ENCODE results near the gene PLXNA2. TPM values are rescaled to one million over a fixed set of nuclear protein-coding genes. Genes with fewer than 3 reads are reported as not detected.

The PLXNA2 gene
- total and polyA plus RNA-seq, 2 of the 8 experiments (the other 6 are each of a cell fraction or from before 2014, with no cell fraction given): 0.33 to 1.5 TPM

DNA sequence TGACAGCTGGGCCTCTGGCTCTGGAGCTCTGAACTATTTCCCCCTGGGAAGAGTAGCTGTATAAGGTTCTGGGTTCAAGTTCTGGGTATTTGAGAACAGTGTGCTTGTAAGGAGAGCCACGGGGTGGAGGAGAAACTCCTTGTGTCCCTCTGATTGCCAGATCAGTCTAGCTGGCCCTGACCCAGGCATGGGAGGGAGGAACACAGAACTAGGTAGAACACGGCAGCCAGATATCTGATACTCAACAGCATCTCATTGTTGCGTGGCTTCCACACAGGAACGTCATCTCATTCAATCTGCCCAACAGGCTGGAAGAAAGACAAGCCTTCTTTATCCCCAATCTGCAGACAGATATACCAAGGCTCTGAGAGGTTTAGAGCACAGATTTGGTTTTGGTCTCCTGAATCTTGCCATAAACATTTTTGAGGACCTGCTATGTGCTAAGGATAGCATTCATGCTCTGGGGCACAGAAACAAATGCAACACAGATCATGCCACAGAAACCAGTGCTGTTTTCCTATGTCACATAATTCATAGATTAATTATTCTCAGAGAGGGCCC, 83.8 kb downstream of the PLXNA2 start (continued):
- TF ChIP-seq, protein P1, sequence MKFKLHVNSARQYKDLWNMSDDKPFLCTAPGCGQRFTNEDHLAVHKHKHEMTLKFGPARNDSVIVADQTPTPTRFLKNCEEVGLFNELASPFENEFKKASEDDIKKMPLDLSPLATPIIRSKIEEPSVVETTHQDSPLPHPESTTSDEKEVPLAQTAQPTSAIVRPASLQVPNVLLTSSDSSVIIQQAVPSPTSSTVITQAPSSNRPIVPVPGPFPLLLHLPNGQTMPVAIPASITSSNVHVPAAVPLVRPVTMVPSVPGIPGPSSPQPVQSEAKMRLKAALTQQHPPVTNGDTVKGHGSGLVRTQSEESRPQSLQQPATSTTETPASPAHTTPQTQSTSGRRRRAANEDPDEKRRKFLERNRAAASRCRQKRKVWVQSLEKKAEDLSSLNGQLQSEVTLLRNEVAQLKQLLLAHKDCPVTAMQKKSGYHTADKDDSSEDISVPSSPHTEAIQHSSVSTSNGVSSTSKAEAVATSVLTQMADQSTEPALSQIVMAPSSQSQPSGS (IDR thresholded peaks at IDR 0.05; ENCODE audit: low read length): no peak
- no peak for TF ChIP-seq SUZ12 (IDR thresholded peaks at IDR 0.05; ENCODE audit: low read length)
- no peak for TF ChIP-seq RFX5 (IDR thresholded peaks at IDR 0.05; ENCODE audit: borderline replicate concordance, low read depth, low read length)
- TF ChIP-seq, protein P2, sequence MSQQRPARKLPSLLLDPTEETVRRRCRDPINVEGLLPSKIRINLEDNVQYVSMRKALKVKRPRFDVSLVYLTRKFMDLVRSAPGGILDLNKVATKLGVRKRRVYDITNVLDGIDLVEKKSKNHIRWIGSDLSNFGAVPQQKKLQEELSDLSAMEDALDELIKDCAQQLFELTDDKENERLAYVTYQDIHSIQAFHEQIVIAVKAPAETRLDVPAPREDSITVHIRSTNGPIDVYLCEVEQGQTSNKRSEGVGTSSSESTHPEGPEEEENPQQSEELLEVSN (IDR thresholded peaks at IDR 0.05): no peak
